HUES64 (cell line): ENCODE data around the gene MRPL23.

Source experiments
- H3K27ac ChIP-seq: 2 replicates; pipeline ENCODE4 v1.7.0; 2013; ENCODE audit warnings: low read depth, low read length, inconsistent platforms
- H3K27me3 ChIP-seq: 2 replicates; pipeline ENCODE4 v1.6.1; 2013; ENCODE audit warnings: mild to moderate bottlenecking, low read length; ENCODE audit not compliant: insufficient read depth
- H3K36me3 ChIP-seq: 2 replicates; pipeline ENCODE4 v1.6.1; 2013; ENCODE audit warnings: mild to moderate bottlenecking, low read length; ENCODE audit not compliant: insufficient read depth
- H3K4me1 ChIP-seq: 2 replicates; pipeline ENCODE4 v1.6.1; 2013; ENCODE audit warnings: mild to moderate bottlenecking, low read length, moderate library complexity; ENCODE audit not compliant: insufficient read depth
- H3K4me3 ChIP-seq: 2 replicates; pipeline ENCODE4 v1.5.1; 2013; ENCODE audit warnings: mild to moderate bottlenecking, low read length, moderate library complexity
- H3K9ac ChIP-seq: 2 replicates; pipeline ENCODE4 v1.6.1; 2013; ENCODE audit warnings: mild to moderate bottlenecking, low read depth, low read length
- H3K9me3 ChIP-seq: 2 replicates; pipeline ENCODE4 v1.6.1; 2013; ENCODE audit warnings: low read depth, low read length; ENCODE audit not compliant: insufficient read depth
- WGBS: fragments of 150-250, 120-280 bp; methylation state at CpG from one replicate; pipeline ENCODE4 v1.1.7; 2013; ENCODE audit warnings: missing lambda C conversion rate; 5-methylcytosine and 5-hydroxymethylcytosine counted together

Gene MRPL23

GRCh38 chr11:1929621-1930461 lies 17.3 kb upstream of the MRPL23 start:
- Histone ChIP-seq H3K27me3 (no peaks in the 10 kb centered on the region), H3K27ac (no peak overlapping the region), H3K9ac (no peak overlapping the region), H3K9me3 (no peaks in the 10 kb centered on the region), H3K4me1 (no peaks in the 10 kb centered on the region), H3K4me3 (no peak overlapping the region), H3K36me3 (no peaks in the 10 kb centered on the region)
- 90% methylated on average over 24 of the region's 25 CpGs for WGBS

GRCh38 chr11:1930462-1930830 lies 16.7 kb upstream of the MRPL23 start:
- 93% methylated on average over 7 of the region's 9 CpGs for WGBS
- Histone ChIP-seq H3K27ac (no peak overlapping the region), H3K4me3 (no peak overlapping the region), H3K9me3 (no peaks in the 10 kb centered on the region), H3K36me3 (no peaks in the 10 kb centered on the region), H3K27me3 (no peaks in the 10 kb centered on the region), H3K4me1 (no peaks in the 10 kb centered on the region), H3K9ac (no peak overlapping the region)

GRCh38 chr11:1931341-1932104 lies 15.6 kb upstream of the MRPL23 start:
- Histone ChIP-seq H3K27ac (no peak overlapping the region), H3K27me3 (no peaks in the 10 kb centered on the region), H3K36me3 (no peaks in the 10 kb centered on the region), H3K4me1 (no peaks in the 10 kb centered on the region), H3K4me3 (no peak overlapping the region), H3K9me3 (no peaks in the 10 kb centered on the region), H3K9ac (no peak overlapping the region)
- 92% methylated on average over 17 of the region's 18 CpGs for WGBS

GRCh38 chr11:1932105-1932480 lies 15.0 kb upstream of the MRPL23 start:
- no peaks in the 10 kb centered on the region for H3K27me3 ChIP-seq
- H3K27ac ChIP-seq: no peak overlapping the region
- WGBS: 92% methylated on average over 11 of the region's 11 CpGs
- no peak overlapping the region for H3K9ac ChIP-seq
- H3K9me3 ChIP-seq: no peaks in the 10 kb centered on the region
- H3K36me3 ChIP-seq: no peaks in the 10 kb centered on the region
- no peaks in the 10 kb centered on the region for H3K4me1 ChIP-seq
- H3K4me3 ChIP-seq: no peak overlapping the region

- Histone ChIP-seq H3K36me3 (no peaks in the 10 kb centered on the region), H3K9ac (no peak overlapping the region), H3K4me1 (no peaks in the 10 kb centered on the region), H3K27ac (no peak overlapping the region), H3K27me3 (no peaks in the 10 kb centered on the region), H3K9me3 (no peaks in the 10 kb centered on the region), H3K4me3 (no peak overlapping the region)
- WGBS: 92% methylated on average over 4 of the region's 4 CpGs
Observed at GRCh38 chr11:1932681-1933080, 14.5 kb upstream of the MRPL23 start.

GRCh38 chr11:1933416-1934334 lies 13.5 kb upstream of the MRPL23 start:
- no peaks in the 10 kb centered on the region for H3K36me3 ChIP-seq
- H3K27me3 ChIP-seq: no peaks in the 10 kb centered on the region
- H3K9me3 ChIP-seq: no peaks in the 10 kb centered on the region
- H3K4me1 ChIP-seq: no peaks in the 10 kb centered on the region
- H3K27ac ChIP-seq: no peak overlapping the region
- H3K9ac ChIP-seq: no peak overlapping the region
- 92% methylated on average over 18 of the region's 18 CpGs for WGBS
- no peak overlapping the region for H3K4me3 ChIP-seq

GRCh38 chr11:1934335-1935155 lies 12.6 kb upstream of the MRPL23 start:
- Histone ChIP-seq H3K9me3 (no peaks in the 10 kb centered on the region), H3K27ac (no peak overlapping the region)

GRCh38 chr11:1935156-1936071 lies 11.7 kb upstream of the MRPL23 start:
- Histone ChIP-seq H3K27me3 (no peaks in the 10 kb centered on the region), H3K4me3 (no peak overlapping the region), H3K9me3 (no peaks in the 10 kb centered on the region), H3K4me1 (no peaks in the 10 kb centered on the region), H3K9ac (no peak overlapping the region), H3K27ac (no peak overlapping the region), H3K36me3 (no peaks in the 10 kb centered on the region)
- 92% methylated on average over 33 of the region's 33 CpGs for WGBS

More at GRCh38 chr11:1934335-1935155, 12.6 kb upstream of the MRPL23 start:
- WGBS: 85% methylated on average over 24 of the region's 24 CpGs
- no peak overlapping the region for H3K9ac ChIP-seq
- no peaks in the 10 kb centered on the region for H3K4me1 ChIP-seq
- H3K36me3 ChIP-seq: no peaks in the 10 kb centered on the region
- H3K27me3 ChIP-seq: no peaks in the 10 kb centered on the region
- no peak overlapping the region for H3K4me3 ChIP-seq

- Histone ChIP-seq H3K9ac (no peak overlapping the region), H3K27me3 (no peaks in the 10 kb centered on the region), H3K4me3 (no peak overlapping the region), H3K9me3 (no peaks in the 10 kb centered on the region), H3K4me1 (no peaks in the 10 kb centered on the region), H3K27ac (no peak overlapping the region), H3K36me3 (no peaks in the 10 kb centered on the region)
- WGBS: 93% methylated on average over 34 of the region's 34 CpGs
Observed at GRCh38 chr11:1936072-1936780, 10.9 kb upstream of the MRPL23 start.
